CD4-positive, alpha-beta T cell (primary cell): ENCODE measurements around the gene C1QTNF6. TPM values are rescaled to one million over a fixed set of nuclear protein-coding genes. Genes with fewer than 3 reads are reported as not detected.

ENCODE experiments used
- ATAC-seq: fragments of 200-7000 bp; cut with Tn5 transposase; one replicate; pipeline ENCODE4 v1.10.0; 2022; ENCODE audit warnings: mild to moderate bottlenecking; ENCODE audit not compliant: poor library complexity
- CTCF ChIA-PET: fragments of 350-600 bp; sonication (Branson Sonifier 250); formaldehyde crosslinking; loops from one replicate; lab custom pipeline; 2021; ENCODE audit warnings: antibody characterized with exemption, inconsistent platforms; lab: Charles Lee
- POLR2A ChIA-PET: fragments of 350-600 bp; sonication (Branson Sonifier 250); formaldehyde crosslinking; loops from one replicate; lab custom pipeline; 2021; ENCODE audit warnings: antibody characterized with exemption, inconsistent platforms; lab: Charles Lee
- DNase-seq, 14 experiments: peaks; one replicate each; pipeline ENCODE4 v3.0.0-alpha.2; 2013 to 2020; ENCODE audit warnings: mixed read lengths in 2 of 14
- H3K27ac ChIP-seq, 2 donors: one replicate each; pipeline versions ENCODE4 v1.5.1 to v1.7.0; 2013; ENCODE audit warnings: low read length in 2 of 2, low read depth in 1 of 2, mild to moderate bottlenecking in 1 of 2
- H3K27me3 ChIP-seq, 2 experiments: 1 replicate in 1 of 2; 2 replicates in 1 of 2; pipeline versions ENCODE4 v1.6.1 to v1.7.0; 2013; ENCODE audit warnings: low read length in 2 of 2, control low read depth in 1 of 2, mild to moderate bottlenecking in 1 of 2, moderate library complexity in 1 of 2; ENCODE audit not compliant: insufficient read depth in 2 of 2, control insufficient read depth in 1 of 2
- H3K36me3 ChIP-seq: one replicate; pipeline ENCODE4 v1.6.1; 2013; ENCODE audit warnings: low read length, control low read depth; ENCODE audit not compliant: insufficient read depth
- H3K4me1 ChIP-seq: one replicate; pipeline ENCODE4 v1.6.1; 2013; ENCODE audit warnings: low read length, control low read depth; ENCODE audit not compliant: insufficient read depth
- H3K4me3 ChIP-seq: one replicate; pipeline ENCODE4 v1.5.1; 2013; ENCODE audit warnings: mild to moderate bottlenecking, low read length, moderate library complexity
- H3K9me3 ChIP-seq, 2 experiments: 1 replicate in 1 of 2; 2 replicates in 1 of 2; pipeline versions ENCODE4 v1.6.1 to v1.7.0; 2013; ENCODE audit warnings: low read length in 2 of 2, mild to moderate bottlenecking in 2 of 2, control low read depth in 1 of 2, moderate library complexity in 1 of 2; ENCODE audit not compliant: control insufficient read depth in 1 of 2, insufficient read depth in 1 of 2
- H3K27ac Mint-ChIP-seq: one replicate; pipeline ENCODE4 v1.8.0; 2020; ENCODE audit warnings: mixed read lengths
- H3K27me3 Mint-ChIP-seq: one replicate; pipeline ENCODE4 v1.8.0; 2021; ENCODE audit warnings: mixed read lengths
- H3K36me3 Mint-ChIP-seq: one replicate; pipeline ENCODE4 v1.8.0; 2021; ENCODE audit warnings: low read depth, mixed read lengths
- H3K4me1 Mint-ChIP-seq: one replicate; pipeline ENCODE4 v1.8.0; 2021; ENCODE audit warnings: low read depth, mixed read lengths
- H3K4me3 Mint-ChIP-seq: one replicate; pipeline ENCODE4 v1.8.0; 2020; ENCODE audit warnings: mild to moderate bottlenecking, mixed read lengths
- H3K9me3 Mint-ChIP-seq: one replicate; pipeline ENCODE4 v1.8.0; 2020; ENCODE audit warnings: mixed read lengths
- intact Hi-C, 2 experiments: fragments of 100-400 bp; cut with DNase I in 1 of 2; cut with micrococcal nuclease in 1 of 2; formaldehyde crosslinking; loops; one replicate each; pipeline versions ENCODE4 v1.15.1 to v1.9.0; 2023 to 2025; cut with DNase I, micrococcal nuclease
- total RNA-seq, 174 experiments: library from RNA in 2 of 174; stranded (reverse) in 2 of 174; gene quantifications; one replicate each; pipeline ENCODE4 v1.2.3 and lab custom pipeline; 2021 to 2026
- TF ChIP-seq, protein P1 (sequence below): fragments of 200-600 bp; IDR thresholded peaks from one replicate; pipeline ENCODE4 v1.8.0; 2022; ENCODE audit warnings: antibody characterized with exemption, mild to moderate bottlenecking

Gene C1QTNF6
- total RNA-seq, 2 experiments from 2014 or later = 11.9 to 12.1 TPM

- DNase-seq (peak; percentile 68 to 91 (median 82)), ATAC-seq (peak; percentile 59)
- H3K4me3 Mint-ChIP-seq = peak overlapping the region; percentile 69
- intact Hi-C loops = loop anchor here (1.0 to 5.0 kb wide), 8 partner anchors 28 to 291 kb away; no protein-coding TSS in a partner anchor
- H3K9me3 Mint-ChIP-seq = no peaks in the 10 kb centered on the region
- Histone ChIP-seq H3K4me3 (peak overlapping the region; percentile 53), H3K36me3 (no peaks in the 10 kb centered on the region), H3K27me3 (no peaks in the 10 kb centered on the region), H3K4me1 (peaks cover 91% of the 10 kb centered on the region), H3K27ac (no peak overlapping the region), H3K9me3 (peaks cover 0 to 1% of the 10 kb centered on the region in 2 experiments)
- no peaks in the 10 kb centered on the region for H3K27me3 Mint-ChIP-seq
- H3K27ac Mint-ChIP-seq = peak overlapping the region; percentile 51
- ChIA-PET CTCF (interaction anchor here (0.7 to 2.9 kb wide), 10 partner anchors 14 to 120 kb away, joined by 3 to 29 read pairs (median 4); partner anchors contain the start of gene IL2RB), POLR2A (interaction anchor here (1.1 to 7.0 kb wide), 5 partner anchors 18 to 88 kb away, joined by 3 to 62 read pairs (median 5); partner anchors contain the start of genes IL2RB and RAC2)
- peaks cover 82% of the 10 kb centered on the region for H3K4me1 Mint-ChIP-seq
- TF ChIP-seq, protein P1, sequence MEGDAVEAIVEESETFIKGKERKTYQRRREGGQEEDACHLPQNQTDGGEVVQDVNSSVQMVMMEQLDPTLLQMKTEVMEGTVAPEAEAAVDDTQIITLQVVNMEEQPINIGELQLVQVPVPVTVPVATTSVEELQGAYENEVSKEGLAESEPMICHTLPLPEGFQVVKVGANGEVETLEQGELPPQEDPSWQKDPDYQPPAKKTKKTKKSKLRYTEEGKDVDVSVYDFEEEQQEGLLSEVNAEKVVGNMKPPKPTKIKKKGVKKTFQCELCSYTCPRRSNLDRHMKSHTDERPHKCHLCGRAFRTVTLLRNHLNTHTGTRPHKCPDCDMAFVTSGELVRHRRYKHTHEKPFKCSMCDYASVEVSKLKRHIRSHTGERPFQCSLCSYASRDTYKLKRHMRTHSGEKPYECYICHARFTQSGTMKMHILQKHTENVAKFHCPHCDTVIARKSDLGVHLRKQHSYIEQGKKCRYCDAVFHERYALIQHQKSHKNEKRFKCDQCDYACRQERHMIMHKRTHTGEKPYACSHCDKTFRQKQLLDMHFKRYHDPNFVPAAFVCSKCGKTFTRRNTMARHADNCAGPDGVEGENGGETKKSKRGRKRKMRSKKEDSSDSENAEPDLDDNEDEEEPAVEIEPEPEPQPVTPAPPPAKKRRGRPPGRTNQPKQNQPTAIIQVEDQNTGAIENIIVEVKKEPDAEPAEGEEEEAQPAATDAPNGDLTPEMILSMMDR = peak; percentile 88
- H3K36me3 Mint-ChIP-seq = no peaks in the 10 kb centered on the region
Measured at GRCh38 chr22:37166675-37167066, 21.4 kb downstream of the C1QTNF6 start.

- Mint-ChIP-seq H3K9me3 (no peaks in the 10 kb centered on the region), H3K4me3 (peak overlapping the region; percentile 69), H3K27me3 (no peaks in the 10 kb centered on the region), H3K27ac (peak overlapping the region; percentile 51), H3K36me3 (no peaks in the 10 kb centered on the region), H3K4me1 (peaks cover 76% of the 10 kb centered on the region)
- intact Hi-C loops = loop anchor here (1.0 to 5.0 kb wide), 8 partner anchors 28 to 291 kb away; no protein-coding TSS in a partner anchor
- Histone ChIP-seq H3K27me3 (no peaks in the 10 kb centered on the region), H3K27ac (peak overlapping the region in 1 of 2 donors; percentile 33), H3K36me3 (no peaks in the 10 kb centered on the region), H3K9me3 (peaks cover 0 to 7% of the 10 kb centered on the region in 2 experiments), H3K4me1 (peaks cover 97% of the 10 kb centered on the region), H3K4me3 (peak overlapping the region; percentile 53)
- POLR2A ChIA-PET = interaction anchor here (0.9 to 7.0 kb wide), 6 partner anchors 18 to 87 kb away, joined by 3 to 62 read pairs (median 4); partner anchors contain the start of genes IL2RB and RAC2
- CTCF ChIA-PET = interaction anchor here (0.7 to 2.9 kb wide), 10 partner anchors 14 to 120 kb away, joined by 3 to 29 read pairs (median 4); partner anchors contain the start of gene IL2RB
- TF ChIP-seq, protein P1 = no peak
- peak in 4 of 14 experiments; percentile 31 to 59 (median 48) for DNase-seq
- ATAC-seq = peak; percentile 7
Measured at GRCh38 chr22:37165940-37166674, 21.9 kb downstream of the C1QTNF6 start.

DNA sequence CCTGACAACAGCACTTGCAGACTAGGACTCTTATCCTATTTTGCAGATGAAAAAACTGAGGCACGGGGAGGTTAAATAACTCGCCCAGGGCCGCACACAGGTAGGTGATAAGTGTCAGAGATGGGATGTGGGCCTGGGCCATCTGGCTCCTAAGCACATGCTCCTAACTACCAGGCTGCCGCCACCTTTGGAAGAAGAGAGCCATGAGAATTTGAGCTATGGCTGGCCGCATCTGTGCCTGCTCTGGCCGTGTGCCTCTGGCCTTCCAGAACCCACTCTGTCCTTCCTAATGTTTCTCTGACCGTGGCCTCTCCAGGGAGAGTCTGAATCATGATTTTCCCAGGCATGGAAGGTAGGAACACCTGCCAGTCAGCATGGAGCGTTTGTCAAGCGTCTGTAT, 23.0 kb downstream of the C1QTNF6 start:
- Histone ChIP-seq H3K9me3 (peaks cover 0 to 9% of the 10 kb centered on the region in 2 experiments), H3K4me3 (no peak overlapping the region), H3K27ac (no peak overlapping the region), H3K27me3 (no peaks in the 10 kb centered on the region), H3K4me1 (peaks cover 90% of the 10 kb centered on the region), H3K36me3 (no peaks in the 10 kb centered on the region)
- TF ChIP-seq, protein P1 = no peak
- H3K36me3 Mint-ChIP-seq = no peaks in the 10 kb centered on the region
- no peak for DNase-seq
- no peaks in the 10 kb centered on the region for H3K27me3 Mint-ChIP-seq
- POLR2A ChIA-PET = interaction anchor here (0.9 to 7.0 kb wide), 4 partner anchors 17 to 58 kb away, joined by 3 to 62 read pairs (median 10); partner anchors contain the start of gene IL2RB
- no peaks in the 10 kb centered on the region for H3K9me3 Mint-ChIP-seq
- no peak overlapping the region for H3K4me3 Mint-ChIP-seq
- H3K27ac Mint-ChIP-seq = peak overlapping the region; percentile 94
- ATAC-seq = no peak
- CTCF ChIA-PET = interaction anchor here (1.5 to 2.9 kb wide), 3 partner anchors 15 to 94 kb away, joined by 3 to 29 read pairs (median 13); partner anchors contain the start of gene IL2RB
- intact Hi-C loops = loop anchor here (5.0 kb wide), 2 partner anchors 43 to 292 kb away; no protein-coding TSS in a partner anchor
- peaks cover 69% of the 10 kb centered on the region for H3K4me1 Mint-ChIP-seq
